Activated CD8-positive, alpha-beta memory T cell treated with anti-CD3 and anti-CD28 coated beads, Interleukin-2, amount 50 U/mL, for 4 hours (primary cell): Measurements from ENCODE around the gene CENPC.
"Not testable (repeated sequence)": the region's sequence is repeated elsewhere in the genome, so short reads cannot be mapped to it uniquely, and the experiment has no call there.

Experiments
- DNase-seq: peaks from one replicate; pipeline ENCODE4 v3.0.0-alpha.2; 2020

CENPC gene

GRCh38 chr4:67545199-67546003 is at the start of gene CENPC:
CENPC (minus strand) TSS chr4:67545503; CDS start chr4:67545355, 148 bp downstream.
- DNase-seq: peak; percentile 88

- no peak for DNase-seq
Measured at GRCh38 chr4:67593741-67594175, 48.5 kb upstream of the CENPC start.

- DNase-seq: no peak
Measured at GRCh38 chr4:67587156-67587555, 41.9 kb upstream of the CENPC start.

- no peak for DNase-seq
Measured at GRCh38 chr4:67584496-67584895, 39.2 kb upstream of the CENPC start.

- DNase-seq: no peak
Measured at GRCh38 chr4:67581913-67582312, 36.6 kb upstream of the CENPC start.

GRCh38 chr4:67581208-67581857 is 36.0 kb upstream of the CENPC start:
- no peak for DNase-seq

GRCh38 chr4:67580577-67580976 is 35.3 kb upstream of the CENPC start:
- DNase-seq: no peak

- DNase-seq: no peak
Measured at GRCh38 chr4:67576538-67576937, 31.2 kb upstream of the CENPC start.

GRCh38 chr4:67576059-67576466 is 30.8 kb upstream of the CENPC start:
- no peak for DNase-seq

- no peak for DNase-seq
Measured at GRCh38 chr4:67575232-67576058, 30.1 kb upstream of the CENPC start.

GRCh38 chr4:67573193-67573592 is 27.9 kb upstream of the CENPC start:
- no peak for DNase-seq

- DNase-seq: no peak
Measured at GRCh38 chr4:67571975-67572374, 26.7 kb upstream of the CENPC start.

- no peak for DNase-seq
Measured at GRCh38 chr4:67570537-67570936, 25.2 kb upstream of the CENPC start.

GRCh38 chr4:67568820-67569219 is 23.5 kb upstream of the CENPC start:
- no peak for DNase-seq

GRCh38 chr4:67566335-67566734 is 21.0 kb upstream of the CENPC start:
- no peak for DNase-seq

GRCh38 chr4:67565284-67565683 is 20.0 kb upstream of the CENPC start:
- DNase-seq: no peak

- no peak for DNase-seq
Measured at GRCh38 chr4:67558493-67558892, 13.2 kb upstream of the CENPC start, which contains the start of gene STAP1. STAP1 (plus strand) TSS chr4:67558727; CDS start chr4:67558810, 83 bp downstream.

GRCh38 chr4:67556436-67556835 is 11.1 kb upstream of the CENPC start:
- DNase-seq: no peak

GRCh38 chr4:67555447-67555846 is 10.1 kb upstream of the CENPC start:
- DNase-seq: no peak

- DNase-seq: no peak
Measured at GRCh38 chr4:67554096-67554495, 8.8 kb upstream of the CENPC start.

GRCh38 chr4:67552146-67552792 is 7.0 kb upstream of the CENPC start:
- DNase-seq: not testable (repeated sequence)

- no peak for DNase-seq
Measured at GRCh38 chr4:67550857-67551256, 5.6 kb upstream of the CENPC start.

- no peak for DNase-seq
Measured at GRCh38 chr4:67550451-67550850, 5.1 kb upstream of the CENPC start.
